ENCODE results near the gene SUFU. TPM values are rescaled to one million over a fixed set of nuclear protein-coding genes. Genes with fewer than 3 reads are reported as not detected.
A peak's percentile ranks its signal among the peaks of the same experiment; 100 is the strongest.

The SUFU gene
- total and polyA plus RNA-seq, 2 of the 4 experiments (the other 2 are of a cell fraction): 2.2 to 11.0 TPM

DNA sequence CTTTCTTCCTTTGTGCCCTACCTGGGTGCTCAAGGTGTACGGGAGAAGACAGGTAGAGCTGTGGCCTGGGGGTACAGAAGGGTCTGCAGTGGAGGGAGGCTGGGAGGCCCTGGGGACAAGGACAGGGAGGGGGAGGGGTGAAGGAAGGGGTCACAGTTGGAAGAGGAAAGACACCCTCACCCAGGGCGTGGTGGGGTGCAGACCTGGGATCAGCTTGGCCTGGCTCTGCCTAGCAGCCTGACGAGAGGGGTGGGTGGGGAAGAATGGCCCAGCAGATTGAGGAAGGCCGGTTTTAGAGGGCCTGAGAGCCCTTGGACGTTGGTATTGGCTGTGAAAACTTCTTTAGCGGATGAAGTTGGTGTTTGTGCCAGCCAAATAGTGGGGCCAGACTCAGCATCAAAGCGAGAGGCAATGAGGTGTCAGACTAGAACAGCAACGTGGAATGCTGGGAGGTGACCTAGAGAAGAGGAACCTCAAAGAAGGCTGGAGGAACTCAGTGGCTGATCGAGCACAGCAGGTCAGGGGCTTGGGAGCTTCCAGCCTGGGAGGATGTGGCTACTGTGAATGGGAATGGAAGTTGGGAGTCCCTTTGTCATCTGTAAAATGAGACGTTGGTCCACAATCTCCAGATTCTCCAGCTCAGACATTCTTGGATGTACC is 122.4 kb downstream of the SUFU start:
- H3K14ac ChIP-seq (replicated peaks; ENCODE audit: low read depth, low read length): peak overlapping the region; percentile 99
- ATAC-seq (ENCODE audit: low read depth) (no peak), DNase-seq (no peak)
- H4K5ac ChIP-seq (ENCODE audit: low read depth, low read length): peak overlapping the region; percentile 53
- H2BK20ac ChIP-seq (ENCODE audit: low read depth, low read length): peak overlapping the region; percentile 88; the same call in 1 of the 2 replicates
- H2BK5ac ChIP-seq (ENCODE audit: low read depth, low read length, poor library complexity, severe bottlenecking): peak overlapping the region; percentile 100
- H3K36me3 ChIP-seq (ENCODE audit: control insufficient read depth, insufficient read depth, low read length): peaks cover 2% of the 10 kb centered on the region; the same call in 1 of the 2 replicates
- H3K4me1 ChIP-seq (ENCODE audit: control insufficient read depth, insufficient read depth, low read length): peaks cover 54% of the 10 kb centered on the region
- H3K56ac ChIP-seq (ENCODE audit: extremely low read depth, insufficient read depth, low read length): no peak overlapping the region
- BruUV-seq (replicated peaks): no TSS peak
- peak overlapping the region; percentile 97 to 100 for H4K8ac ChIP-seq (ENCODE audit: low read depth in 2 of 2, low read length in 2 of 2)
- ChIA-PET POLR2A (ENCODE audit: unreplicated experiment) (no interaction called here), CTCF (no interaction called here)
- peaks cover 20 to 60% of the 10 kb centered on the region in 2 experiments for H3K79me1 ChIP-seq (ENCODE audit: low read depth in 1 of 2, low read length in 2 of 2)
- H3K23ac ChIP-seq (ENCODE audit: low read depth, low read length): peak overlapping the region; percentile 93; the same call in 1 of the 2 replicates
- peak overlapping the region; percentile 97 for H2AK5ac ChIP-seq (ENCODE audit: low read depth, low read length)
- intact Hi-C loops (cut with micrococcal nuclease) (no loop called here), in situ Hi-C loops (cut with MboI; ENCODE audit: low sequenced_read_pairs) (no loop called here), dilution Hi-C loops (cut with HindIII; ENCODE audit: low sequenced_read_pairs, unreplicated experiment) (no loop called here)
- peak overlapping the region; percentile 60 for H2AK9ac ChIP-seq (replicated peaks; ENCODE audit: low read depth, low read length, poor library complexity)
- H3K27ac ChIP-seq (ENCODE audit: insufficient read depth, low read length): peak overlapping the region; percentile 78
- H4K91ac ChIP-seq (ENCODE audit: insufficient read depth, low read depth, low read length): peak overlapping the region; percentile 100
- peak overlapping the region; percentile 2 for H2AFZ ChIP-seq (replicated peaks; ENCODE audit: low read length, poor library complexity)
- H3K9ac ChIP-seq (ENCODE audit: low read depth, low read length): no peak overlapping the region
- no peaks in the 10 kb centered on the region for H3K27me3 ChIP-seq (ENCODE audit: control insufficient read depth, insufficient read depth, low read length)
- peak overlapping the region; percentile 99; the same call in 2 of the 3 replicates for H2BK15ac ChIP-seq (ENCODE audit: low read depth, low read length)
- peaks cover 47% of the 10 kb centered on the region for H3K9me1 ChIP-seq (ENCODE audit: insufficient read depth, low read length)
- no peak overlapping the region for H3K4me3 ChIP-seq (ENCODE audit: insufficient read depth, low read depth, low read length)
- TF ChIP-seq RCOR1 (IDR thresholded peaks at IDR 0.05; ENCODE audit: insufficient replicate concordance, low read length): no peak
- TF ChIP-seq, protein P1, sequence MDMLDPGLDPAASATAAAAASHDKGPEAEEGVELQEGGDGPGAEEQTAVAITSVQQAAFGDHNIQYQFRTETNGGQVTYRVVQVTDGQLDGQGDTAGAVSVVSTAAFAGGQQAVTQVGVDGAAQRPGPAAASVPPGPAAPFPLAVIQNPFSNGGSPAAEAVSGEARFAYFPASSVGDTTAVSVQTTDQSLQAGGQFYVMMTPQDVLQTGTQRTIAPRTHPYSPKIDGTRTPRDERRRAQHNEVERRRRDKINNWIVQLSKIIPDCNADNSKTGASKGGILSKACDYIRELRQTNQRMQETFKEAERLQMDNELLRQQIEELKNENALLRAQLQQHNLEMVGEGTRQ (IDR thresholded peaks at IDR 0.05; ENCODE audit: low read depth, low read length): no peak
- TF ChIP-seq MAFK (IDR thresholded peaks at IDR 0.05; ENCODE audit: low read depth, low read length): no peak
- no peak for TF ChIP-seq POLR2A (IDR thresholded peaks at IDR 0.05; ENCODE audit: low read depth, low read length)
- TF ChIP-seq, protein P2, sequence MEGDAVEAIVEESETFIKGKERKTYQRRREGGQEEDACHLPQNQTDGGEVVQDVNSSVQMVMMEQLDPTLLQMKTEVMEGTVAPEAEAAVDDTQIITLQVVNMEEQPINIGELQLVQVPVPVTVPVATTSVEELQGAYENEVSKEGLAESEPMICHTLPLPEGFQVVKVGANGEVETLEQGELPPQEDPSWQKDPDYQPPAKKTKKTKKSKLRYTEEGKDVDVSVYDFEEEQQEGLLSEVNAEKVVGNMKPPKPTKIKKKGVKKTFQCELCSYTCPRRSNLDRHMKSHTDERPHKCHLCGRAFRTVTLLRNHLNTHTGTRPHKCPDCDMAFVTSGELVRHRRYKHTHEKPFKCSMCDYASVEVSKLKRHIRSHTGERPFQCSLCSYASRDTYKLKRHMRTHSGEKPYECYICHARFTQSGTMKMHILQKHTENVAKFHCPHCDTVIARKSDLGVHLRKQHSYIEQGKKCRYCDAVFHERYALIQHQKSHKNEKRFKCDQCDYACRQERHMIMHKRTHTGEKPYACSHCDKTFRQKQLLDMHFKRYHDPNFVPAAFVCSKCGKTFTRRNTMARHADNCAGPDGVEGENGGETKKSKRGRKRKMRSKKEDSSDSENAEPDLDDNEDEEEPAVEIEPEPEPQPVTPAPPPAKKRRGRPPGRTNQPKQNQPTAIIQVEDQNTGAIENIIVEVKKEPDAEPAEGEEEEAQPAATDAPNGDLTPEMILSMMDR (conservative IDR thresholded peaks at IDR 0.05; ENCODE audit: low read depth, low read length): no peak
- no peak for TF ChIP-seq NFE2L2 (IDR thresholded peaks at IDR 0.05; ENCODE audit: low read depth, low read length)
- no peak for TF ChIP-seq RAD21 (IDR thresholded peaks at IDR 0.05; ENCODE audit: low read length)
- no peak for TF ChIP-seq BHLHE40 (IDR thresholded peaks at IDR 0.05; ENCODE audit: low read depth, low read length)
- 63% methylated on average over 8 of the region's 10 CpGs; no CpG with 5 or more reads in 1 of the 2 experiments for WGBS, 2 experiments (ENCODE audit: extremely low coverage in 2 of 2, insufficient read length in 1 of 2)
- H3K9me3 ChIP-seq (ENCODE audit: control insufficient read depth, insufficient read depth, low read length): no peaks in the 10 kb centered on the region
- peak overlapping the region; percentile 99 for H2BK120ac ChIP-seq (ENCODE audit: low read depth, low read length)
- no peaks in the 10 kb centered on the region for H4K20me1 ChIP-seq (ENCODE audit: insufficient read depth, low read length)
- peak overlapping the region; percentile 56 for H3K18ac ChIP-seq (ENCODE audit: low read depth, low read length)
- H3K4ac ChIP-seq (ENCODE audit: low read depth, low read length): peak overlapping the region; percentile 98
- no peak overlapping the region for H3K4me2 ChIP-seq (ENCODE audit: low read depth, low read length)

Data from IMR-90 (cell line).